Trophoblast cell (in vitro differentiated cells and primary cell): Measurements from ENCODE around the gene YWHAQ.

Source experiments
- DNase-seq, 2 donors: peaks; one replicate each; pipeline ENCODE4 v3.0.0-alpha.2; 2016
- H2AFZ ChIP-seq: 2 replicates; pipeline ENCODE4 v1.6.1; 2013; ENCODE audit warnings: low read length, moderate library complexity, mild to moderate bottlenecking; ENCODE audit not compliant: insufficient read depth, poor library complexity
- H2AK5ac ChIP-seq: 2 replicates; pipeline ENCODE4 v1.6.1; 2013; ENCODE audit warnings: mild to moderate bottlenecking, low read length
- H2BK120ac ChIP-seq: 2 replicates; pipeline ENCODE4 v1.6.1; 2013; ENCODE audit warnings: low read length, mild to moderate bottlenecking, moderate library complexity; ENCODE audit not compliant: insufficient read depth, poor library complexity
- H2BK12ac ChIP-seq: 2 replicates; pipeline ENCODE4 v1.6.1; 2013; ENCODE audit warnings: mild to moderate bottlenecking, low read length, moderate library complexity
- H2BK5ac ChIP-seq: 2 replicates; pipeline ENCODE4 v1.6.1; 2013; ENCODE audit warnings: low read length, low read depth, moderate library complexity, mild to moderate bottlenecking; ENCODE audit not compliant: poor library complexity
- H3K14ac ChIP-seq: 2 replicates; pipeline ENCODE4 v1.6.1; 2013; ENCODE audit warnings: mild to moderate bottlenecking, low read length
- H3K18ac ChIP-seq: 2 replicates; pipeline ENCODE4 v1.6.1; 2013; ENCODE audit warnings: mild to moderate bottlenecking, low read length
- H3K23ac ChIP-seq: 2 replicates; pipeline ENCODE4 v1.6.1; 2013; ENCODE audit warnings: low read length
- H3K27ac ChIP-seq: 2 replicates; pipeline ENCODE4 v1.5.1; 2013; ENCODE audit warnings: low read depth, mild to moderate bottlenecking, inconsistent platforms, low read length, moderate library complexity
- H3K27me3 ChIP-seq: 2 replicates; pipeline ENCODE4 v1.6.1; 2013; ENCODE audit warnings: inconsistent platforms, mild to moderate bottlenecking, low read length, moderate library complexity; ENCODE audit not compliant: insufficient read depth
- H3K36me3 ChIP-seq, 2 experiments: 1 replicate in 1 of 2; 2 replicates in 1 of 2; pipeline ENCODE4 v1.6.1; 2013; ENCODE audit warnings: low read length in 2 of 2, mild to moderate bottlenecking in 2 of 2, moderate library complexity in 1 of 2; ENCODE audit not compliant: insufficient read depth in 2 of 2, control insufficient read depth in 1 of 2
- H3K4ac ChIP-seq: 2 replicates; pipeline ENCODE4 v1.6.1; 2013; ENCODE audit warnings: low read depth, mild to moderate bottlenecking, low read length, moderate library complexity
- H3K4me1 ChIP-seq, 2 experiments: 1 replicate in 1 of 2; 2 replicates in 1 of 2; pipeline ENCODE4 v1.6.1; 2013; ENCODE audit warnings: low read length in 2 of 2, mild to moderate bottlenecking in 2 of 2, moderate library complexity in 1 of 2; ENCODE audit not compliant: insufficient read depth in 2 of 2, control insufficient read depth in 1 of 2
- H3K4me2 ChIP-seq: 2 replicates; pipeline ENCODE4 v1.6.1; 2013; ENCODE audit warnings: inconsistent platforms, mild to moderate bottlenecking, low read length, moderate library complexity
- H3K4me3 ChIP-seq: 2 replicates; pipeline ENCODE4 v1.5.1; 2013; ENCODE audit warnings: mild to moderate bottlenecking, low read depth, low read length, inconsistent platforms
- H3K79me1 ChIP-seq: one replicate; pipeline ENCODE4 v1.6.1; 2013; ENCODE audit warnings: low read length
- H3K79me2 ChIP-seq: 2 replicates; pipeline ENCODE4 v1.6.1; 2013; ENCODE audit warnings: low read length, mild to moderate bottlenecking; ENCODE audit not compliant: control insufficient read depth, insufficient read depth, poor library complexity
- H3K9ac ChIP-seq: 2 replicates; pipeline ENCODE4 v1.6.1; 2013; ENCODE audit warnings: mild to moderate bottlenecking, low read length
- H3K9me3 ChIP-seq: 2 replicates; pipeline ENCODE4 v1.6.1; 2013; ENCODE audit warnings: low read depth, mild to moderate bottlenecking, control low read depth, inconsistent platforms, low read length; ENCODE audit not compliant: insufficient read depth
- H4K12ac ChIP-seq: 2 replicates; pipeline ENCODE4 v1.6.1; 2013; ENCODE audit warnings: low read depth, mild to moderate bottlenecking, low read length, moderate library complexity
- H4K8ac ChIP-seq: 2 replicates; pipeline ENCODE4 v1.6.1; 2013; ENCODE audit warnings: low read depth, mild to moderate bottlenecking, low read length, moderate library complexity
- H4K91ac ChIP-seq: one replicate; pipeline ENCODE4 v1.6.1; 2013; ENCODE audit warnings: low read depth, mild to moderate bottlenecking, low read length, moderate library complexity
- WGBS: extraction: QIAGEN DNeasy Blood & Tissue Kit; methylation state at CpG from one replicate; pipeline ENCODE4 v1.1.7; 2013; ENCODE audit warnings: missing lambda C conversion rate; ENCODE audit not compliant: insufficient read length, insufficient coverage; ENCODE audit errors: extremely low coverage; 5-methylcytosine and 5-hydroxymethylcytosine counted together

YWHAQ gene

DNA sequence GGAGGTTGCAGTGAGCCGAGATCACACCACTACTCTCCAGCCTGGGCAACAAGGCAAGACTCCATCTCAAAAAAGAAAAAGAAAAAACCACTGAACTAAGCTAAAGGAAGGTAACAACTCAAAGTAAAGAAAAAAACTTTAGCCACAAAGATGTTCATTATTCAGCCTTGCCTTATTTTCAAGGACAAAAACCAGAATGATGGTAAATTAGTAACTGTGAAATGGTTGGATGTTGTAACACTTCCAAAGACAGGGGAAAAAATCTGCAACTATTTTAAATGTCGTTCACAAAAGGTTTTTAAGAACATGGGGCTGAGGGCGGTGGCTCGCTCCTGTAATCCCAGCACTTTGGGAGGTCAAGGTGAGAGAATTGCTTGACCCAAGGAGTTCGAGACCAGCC lies 85.3 kb downstream of the YWHAQ start:
- Histone ChIP-seq H2BK120ac (no peak overlapping the region), H3K4me1 (no peaks in the 10 kb centered on the region), H3K36me3 (no peaks in the 10 kb centered on the region), H4K8ac (no peak overlapping the region), H3K18ac (no peak overlapping the region), H3K27ac (no peak overlapping the region), H2AK5ac (no peak overlapping the region), H2AFZ (no peak overlapping the region), H4K91ac (no peak overlapping the region), H3K23ac (no peak overlapping the region), H3K27me3 (no peaks in the 10 kb centered on the region), H3K79me2 (peaks cover 13% of the 10 kb centered on the region), H3K9me3 (no peaks in the 10 kb centered on the region), H3K4me2 (no peak overlapping the region), H3K4me3 (no peak overlapping the region), H3K9ac (no peak overlapping the region), H2BK12ac (no peak overlapping the region), H4K12ac (no peak overlapping the region), H3K4ac (no peak overlapping the region), H3K14ac (no peak overlapping the region), H3K79me1 (no peaks in the 10 kb centered on the region), H2BK5ac (no peak overlapping the region)
- no peak for DNase-seq
- no CpG with 5 or more reads among the region's 5 CpGs for WGBS

GRCh38 chr2:9543557-9543956 lies 87.2 kb downstream of the YWHAQ start:
- Histone ChIP-seq H3K4me3 (no peak overlapping the region), H3K9me3 (no peaks in the 10 kb centered on the region), H3K79me2 (peaks cover 7% of the 10 kb centered on the region), H3K9ac (no peak overlapping the region), H3K4me2 (no peak overlapping the region), H4K12ac (no peak overlapping the region), H2BK5ac (no peak overlapping the region), H2AFZ (no peak overlapping the region), H3K4me1 (no peaks in the 10 kb centered on the region), H3K18ac (no peak overlapping the region), H3K27me3 (no peaks in the 10 kb centered on the region), H3K36me3 (no peaks in the 10 kb centered on the region), H4K8ac (no peak overlapping the region), H3K4ac (no peak overlapping the region), H3K79me1 (no peaks in the 10 kb centered on the region), H2BK12ac (no peak overlapping the region), H2AK5ac (no peak overlapping the region), H4K91ac (no peak overlapping the region), H3K14ac (no peak overlapping the region), H3K27ac (no peak overlapping the region), H3K23ac (no peak overlapping the region), H2BK120ac (no peak overlapping the region)
- WGBS: no CpG with 5 or more reads among the region's 1 CpG
- no peak for DNase-seq

GRCh38 chr2:9539531-9539930 lies 91.3 kb downstream of the YWHAQ start:
- no peak overlapping the region for H4K91ac ChIP-seq
- DNase-seq: peak in 1 of 2 donors; percentile 11
- H3K9me3 ChIP-seq: no peaks in the 10 kb centered on the region
- no peak overlapping the region for H2BK5ac ChIP-seq
- H2AFZ ChIP-seq: no peak overlapping the region
- no peak overlapping the region for H4K8ac ChIP-seq
- no peaks in the 10 kb centered on the region for H3K79me1 ChIP-seq
- no peaks in the 10 kb centered on the region for H3K36me3 ChIP-seq
- H3K27me3 ChIP-seq: no peaks in the 10 kb centered on the region
- H3K9ac ChIP-seq: no peak overlapping the region
- no peak overlapping the region for H3K14ac ChIP-seq
- no CpG with 5 or more reads among the region's 5 CpGs for WGBS
- H2BK12ac ChIP-seq: no peak overlapping the region
- H2BK120ac ChIP-seq: no peak overlapping the region
- H3K4me1 ChIP-seq: no peaks in the 10 kb centered on the region
- no peak overlapping the region for H3K4me2 ChIP-seq
- no peak overlapping the region for H3K4me3 ChIP-seq
- no peak overlapping the region for H3K23ac ChIP-seq
- H3K4ac ChIP-seq: no peak overlapping the region
- no peak overlapping the region for H3K27ac ChIP-seq
- no peaks in the 10 kb centered on the region for H3K79me2 ChIP-seq
- no peak overlapping the region for H2AK5ac ChIP-seq
- H4K12ac ChIP-seq: no peak overlapping the region
- no peak overlapping the region for H3K18ac ChIP-seq

- H2AFZ ChIP-seq: no peak overlapping the region
- no peaks in the 10 kb centered on the region for H3K79me1 ChIP-seq
- no peak overlapping the region for H3K9ac ChIP-seq
- H3K9me3 ChIP-seq: no peaks in the 10 kb centered on the region
- no peak overlapping the region for H3K4me3 ChIP-seq
- H3K36me3 ChIP-seq: peaks cover 3 to 5% of the 10 kb centered on the region in 2 experiments
- H3K4me1 ChIP-seq: no peaks in the 10 kb centered on the region
- no peaks in the 10 kb centered on the region for H3K27me3 ChIP-seq
- H3K27ac ChIP-seq: no peak overlapping the region
- H3K4ac ChIP-seq: no peak overlapping the region
- no peak overlapping the region for H2AK5ac ChIP-seq
- H4K8ac ChIP-seq: no peak overlapping the region
- no peak overlapping the region for H4K12ac ChIP-seq
- no peak overlapping the region for H2BK120ac ChIP-seq
- no peak overlapping the region for H3K4me2 ChIP-seq
- H3K23ac ChIP-seq: no peak overlapping the region
- H3K18ac ChIP-seq: no peak overlapping the region
- no peaks in the 10 kb centered on the region for H3K79me2 ChIP-seq
- no peak overlapping the region for H2BK5ac ChIP-seq
- no peak overlapping the region for H2BK12ac ChIP-seq
- DNase-seq: peak; percentile 12 to 80
- H4K91ac ChIP-seq: no peak overlapping the region
- H3K14ac ChIP-seq: no peak overlapping the region
- no CpG with 5 or more reads among the region's 2 CpGs for WGBS
These were observed 92.7 kb downstream of the YWHAQ start for GRCh38 chr2:9538000-9538507.
